IMR-90 (cell line): ENCODE measurements around the gene SURF1. TPM values are rescaled to one million over a fixed set of nuclear protein-coding genes. Genes with fewer than 3 reads are reported as not detected.

Experiments
- ATAC-seq: fragments of 200-7000 bp; cut with Tn5 transposase; 2 replicates; pipeline ENCODE4 v1.9.1; 2020; ENCODE audit warnings: low read depth, mild to moderate bottlenecking, moderate library complexity
- BruUV-seq: library from RNA; stranded (reverse); fragments of 400-500 nt; replicated peaks from 2 replicates; lab custom pipeline; 2021; lab: Mats Ljungman, UMichigan
- CTCF ChIA-PET: fragments of 300-600 bp; formaldehyde crosslinking; extraction: SDS; loops from one replicate; lab custom pipeline; 2021; ENCODE audit warnings: antibody characterized with exemption; lab: Yijun Ruan, JAX
- POLR2A ChIA-PET: fragments of 300-600 bp; sonication (Branson Sonifier 250); formaldehyde crosslinking; loops from one replicate; lab custom pipeline; 2022; ENCODE audit warnings: antibody characterized with exemption; ENCODE audit not compliant: unreplicated experiment; lab: Charles Lee
- DNase-seq: peaks from one replicate; pipeline ENCODE4 v3.0.0; 2013
- H2AFZ ChIP-seq: replicated peaks from 2 replicates; pipeline ENCODE3; 2013; ENCODE audit warnings: low read length, mild to moderate bottlenecking; ENCODE audit not compliant: poor library complexity
- H2AK5ac ChIP-seq: 2 replicates; pipeline ENCODE4 v1.6.1; 2013; ENCODE audit warnings: low read depth, low read length, inconsistent platforms
- H2AK9ac ChIP-seq: replicated peaks from 2 replicates; pipeline ENCODE3; 2013; ENCODE audit warnings: mild to moderate bottlenecking, low read depth, low read length, moderate library complexity; ENCODE audit not compliant: poor library complexity
- H2BK120ac ChIP-seq: 2 replicates; pipeline ENCODE4 v1.6.1; 2013; ENCODE audit warnings: low read depth, low read length, inconsistent platforms
- H2BK15ac ChIP-seq: 3 replicates; pipeline ENCODE4 v1.6.1; 2013; ENCODE audit warnings: low read depth, low read length, inconsistent platforms
- H2BK20ac ChIP-seq: 2 replicates; pipeline ENCODE4 v1.6.1; 2013; ENCODE audit warnings: low read depth, mild to moderate bottlenecking, inconsistent platforms, low read length, moderate library complexity
- H2BK5ac ChIP-seq: 2 replicates; pipeline ENCODE4 v1.6.1; 2013; ENCODE audit warnings: mild to moderate bottlenecking, low read depth, low read length, inconsistent platforms; ENCODE audit not compliant: poor library complexity, severe bottlenecking
- H3K14ac ChIP-seq: replicated peaks from 2 replicates; pipeline ENCODE4 v1.6.1; 2013; ENCODE audit warnings: low read depth, low read length, inconsistent platforms
- H3K18ac ChIP-seq: 2 replicates; pipeline ENCODE4 v1.6.1; 2013; ENCODE audit warnings: low read depth, low read length, control low read depth
- H3K23ac ChIP-seq: 2 replicates; pipeline ENCODE4 v1.6.1; 2013; ENCODE audit warnings: low read depth, low read length, inconsistent platforms
- H3K27ac ChIP-seq: 2 replicates; pipeline ENCODE4 v1.5.1; 2013; ENCODE audit warnings: mild to moderate bottlenecking, control low read depth, low read length; ENCODE audit not compliant: insufficient read depth
- H3K27me3 ChIP-seq: 2 replicates; pipeline ENCODE4 v1.6.1; 2013; ENCODE audit warnings: low read length; ENCODE audit not compliant: control insufficient read depth, insufficient read depth
- H3K36me3 ChIP-seq: 2 replicates; pipeline ENCODE4 v1.6.1; 2013; ENCODE audit warnings: low read length, mixed read lengths; ENCODE audit not compliant: control insufficient read depth, insufficient read depth
- H3K4ac ChIP-seq: 2 replicates; pipeline ENCODE4 v1.6.1; 2013; ENCODE audit warnings: low read depth, low read length, inconsistent platforms
- H3K4me1 ChIP-seq: 2 replicates; pipeline ENCODE4 v1.6.1; 2013; ENCODE audit warnings: low read length, mixed read lengths; ENCODE audit not compliant: control insufficient read depth, insufficient read depth
- H3K4me2 ChIP-seq: 2 replicates; pipeline ENCODE4 v1.6.1; 2013; ENCODE audit warnings: low read depth, mild to moderate bottlenecking, control low read depth, low read length, moderate library complexity
- H3K4me3 ChIP-seq: 2 replicates; pipeline ENCODE4 v1.5.1; 2013; ENCODE audit warnings: low read depth, mild to moderate bottlenecking, control low read depth, low read length, moderate library complexity; ENCODE audit not compliant: insufficient read depth
- H3K56ac ChIP-seq: 2 replicates; pipeline ENCODE4 v1.6.1; 2013; ENCODE audit warnings: low read length, inconsistent platforms; ENCODE audit not compliant: insufficient read depth; ENCODE audit errors: extremely low read depth
- H3K79me1 ChIP-seq, 2 experiments: 2 replicates each; pipeline ENCODE4 v1.6.1; 2013; ENCODE audit warnings: low read length in 2 of 2, inconsistent platforms in 1 of 2, low read depth in 1 of 2
- H3K9ac ChIP-seq: 2 replicates; pipeline ENCODE4 v1.6.1; 2013; ENCODE audit warnings: low read depth, low read length, control low read depth
- H3K9me1 ChIP-seq: 2 replicates; pipeline ENCODE4 v1.6.1; 2013; ENCODE audit warnings: low read length, inconsistent platforms; ENCODE audit not compliant: insufficient read depth
- H3K9me3 ChIP-seq: 2 replicates; pipeline ENCODE4 v1.6.1; 2013; ENCODE audit warnings: low read length; ENCODE audit not compliant: control insufficient read depth, insufficient read depth
- H4K20me1 ChIP-seq: 2 replicates; pipeline ENCODE4 v1.6.1; 2013; ENCODE audit warnings: low read length, inconsistent platforms; ENCODE audit not compliant: insufficient read depth
- H4K5ac ChIP-seq: 2 replicates; pipeline ENCODE4 v1.6.1; 2013; ENCODE audit warnings: mild to moderate bottlenecking, low read depth, low read length, control low read depth
- H4K8ac ChIP-seq, 2 experiments: 2 replicates each; pipeline ENCODE4 v1.6.1; 2013; ENCODE audit warnings: low read depth in 2 of 2, low read length in 2 of 2, control low read depth in 1 of 2, inconsistent platforms in 1 of 2
- H4K91ac ChIP-seq: 2 replicates; pipeline ENCODE4 v1.6.1; 2013; ENCODE audit warnings: low read depth, low read length, inconsistent platforms; ENCODE audit not compliant: insufficient read depth
- FOS ChIP-seq: fragments of 150-350 bp; IDR thresholded peaks from 2 replicates; pipeline ENCODE4 v1.6.1; 2016; ENCODE audit warnings: low read depth, low read length
- MXI1 ChIP-seq: IDR thresholded peaks from 2 replicates; pipeline ENCODE4 v1.6.1; 2012; ENCODE audit warnings: low read depth, mild to moderate bottlenecking, low read length, moderate library complexity, borderline replicate concordance
- NFE2L2 ChIP-seq: fragments of 150-350 bp; IDR thresholded peaks from 2 replicates; pipeline ENCODE4 v1.6.1; 2016; ENCODE audit warnings: low read depth, mild to moderate bottlenecking, low read length
- POLR2A ChIP-seq: IDR thresholded peaks from 2 replicates; pipeline ENCODE4 v1.6.1; 2012; ENCODE audit warnings: mild to moderate bottlenecking, low read depth, low read length
- RCOR1 ChIP-seq: IDR thresholded peaks from 2 replicates; pipeline ENCODE4 v1.6.1; 2012; ENCODE audit warnings: mild to moderate bottlenecking, low read length, improper control_type of control experiment; ENCODE audit not compliant: insufficient replicate concordance
- WGBS, 2 experiments: methylation state at CpG; one replicate each; pipeline versions ENCODE4 v1.1.5 to v1.1.7; 2013; ENCODE audit warnings: missing lambda C conversion rate in 2 of 2; ENCODE audit not compliant: insufficient read length in 1 of 2; ENCODE audit errors: extremely low coverage in 2 of 2; 5-methylcytosine and 5-hydroxymethylcytosine counted together
- dilution Hi-C: fragments of 300-500 bp; cut with HindIII; formaldehyde crosslinking; loops from one replicate; pipeline ENCODE4 v1.14.3; 2018; ENCODE audit warnings: low sequenced_read_pairs; ENCODE audit not compliant: unreplicated experiment
- in situ Hi-C: fragments of 300-500 bp; cut with MboI; formaldehyde crosslinking; loops from 3 replicates; pipeline ENCODE4 v1.14.3; 2019; ENCODE audit warnings: low sequenced_read_pairs, inconsistent platforms, mixed read lengths
- intact Hi-C: fragments of 100-400 bp; cut with micrococcal nuclease; formaldehyde crosslinking; loops from 2 replicates; pipeline ENCODE4 v1.10.0; 2022
- polyA plus RNA-seq, 3 experiments: library from polyadenylated mRNA; depleted of rRNA; stranded (reverse); fragments of >200 nt; gene quantifications; 2 replicates each; pipeline ENCODE4 v1.2.3, GENCODE V29; 2012; ENCODE audit warnings: low replicate concordance in 1 of 3
- total RNA-seq: library from RNA; depleted of rRNA; stranded (reverse); fragments of >200 nt; gene quantifications from 2 replicates; pipeline ENCODE4 v1.2.3, GENCODE V29; 2012

Gene SURF1
- total and polyA plus RNA-seq, 2 of the 4 experiments (the other 2 are of a cell fraction), result 15.1 to 24.5 TPM

DNA sequence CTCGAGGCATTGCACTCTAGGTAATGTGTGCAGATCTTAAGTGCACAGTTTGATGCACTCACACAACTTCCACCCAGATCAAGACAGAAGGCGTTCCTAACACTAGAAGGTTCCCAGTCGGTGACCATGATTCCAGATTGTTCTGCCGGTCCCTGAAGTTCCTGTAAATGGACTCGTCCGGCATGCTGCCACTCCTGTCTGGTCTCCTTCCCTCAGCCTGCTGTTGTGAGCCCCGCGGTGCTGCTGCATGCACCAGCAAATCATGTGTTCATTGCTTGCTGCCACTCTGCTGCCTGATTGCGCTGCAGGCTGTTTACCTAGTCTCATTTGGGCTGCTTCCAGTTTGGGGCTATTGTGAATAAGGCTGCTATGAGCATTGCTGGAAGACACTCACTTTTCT is 31.4 kb upstream of the SURF1 start:
- H2BK20ac ChIP-seq, result no peak overlapping the region
- no peak overlapping the region for H3K27ac ChIP-seq
- TF ChIP-seq FOS, result no peak
- no peak for TF ChIP-seq RCOR1
- no peak for TF ChIP-seq POLR2A
- no peak for TF ChIP-seq MXI1
- no peak for TF ChIP-seq NFE2L2
- no peak for DNase-seq
- no peak overlapping the region for H2BK120ac ChIP-seq
- no peak overlapping the region for H3K9ac ChIP-seq
- H2BK5ac ChIP-seq, result no peak overlapping the region
- H3K4ac ChIP-seq, result no peak overlapping the region
- H3K4me1 ChIP-seq, result no peaks in the 10 kb centered on the region
- dilution Hi-C loops, result no loop called here
- no peaks in the 10 kb centered on the region for H3K79me1 ChIP-seq
- no peaks in the 10 kb centered on the region; the same call in 1 of the 2 replicates for H4K20me1 ChIP-seq
- ChIA-PET POLR2A (no interaction called here), CTCF (no interaction called here)
- no peak overlapping the region for H2AK5ac ChIP-seq
- intact Hi-C loops, result no loop called here
- no peak overlapping the region for H2AFZ ChIP-seq
- in situ Hi-C loops, result no loop called here
- no peak overlapping the region for H3K56ac ChIP-seq
- H4K91ac ChIP-seq, result no peak overlapping the region
- H3K4me3 ChIP-seq, result no peak overlapping the region
- H4K8ac ChIP-seq, result no peak overlapping the region
- 76% methylated on average over 6 of the region's 9 CpGs; no CpG with 5 or more reads in 1 of the 2 experiments for WGBS, 2 experiments
- no peaks in the 10 kb centered on the region for H3K36me3 ChIP-seq
- no peak overlapping the region for H4K5ac ChIP-seq
- BruUV-seq, result no TSS peak
- H2BK15ac ChIP-seq, result no peak overlapping the region
- H3K4me2 ChIP-seq, result no peak overlapping the region
- H3K14ac ChIP-seq, result no peak overlapping the region
- peaks cover 6% of the 10 kb centered on the region; the same call in 1 of the 2 replicates for H3K27me3 ChIP-seq
- H3K9me1 ChIP-seq, result no peaks in the 10 kb centered on the region
- H2AK9ac ChIP-seq, result peak overlapping the region; percentile 66
- no peak overlapping the region for H3K23ac ChIP-seq
- H3K18ac ChIP-seq, result no peak overlapping the region
- no peaks in the 10 kb centered on the region for H3K9me3 ChIP-seq
- ATAC-seq, result no peak
